ENCODE measurements around the gene NSD2. TPM values are rescaled to one million over a fixed set of nuclear protein-coding genes. Genes with fewer than 3 reads are reported as not detected.

NSD2 gene
- total and polyA plus RNA-seq, 5 donors from 2014 or later = 5.9 to 95.8 (median 7.3) TPM

DNA sequence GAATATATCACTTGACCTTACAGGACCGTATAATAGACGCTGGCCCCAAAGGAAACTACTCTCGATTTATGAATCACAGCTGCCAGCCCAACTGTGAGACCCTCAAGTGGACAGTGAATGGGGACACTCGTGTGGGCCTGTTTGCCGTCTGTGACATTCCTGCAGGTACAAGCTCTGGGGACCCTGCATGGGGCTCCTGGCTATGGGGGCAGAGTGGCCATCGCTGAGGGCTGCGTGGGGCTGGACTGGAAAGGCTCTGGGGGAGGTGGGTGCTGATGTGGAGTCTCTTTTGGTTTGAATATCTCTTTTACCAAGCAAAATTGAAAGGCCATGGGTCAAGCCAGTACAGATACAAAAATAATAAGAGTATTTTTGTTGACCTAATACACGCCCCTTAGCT is 103.6 kb downstream of the NSD2 start:
- Histone ChIP-seq H3K4me1 (ENCODE audit: control insufficient read depth, insufficient read depth, low read length, poor library complexity, severe bottlenecking) (no peaks in the 10 kb centered on the region), H3K27ac (ENCODE audit: insufficient read depth, low read length, poor library complexity, severe bottlenecking) (no peak overlapping the region), H3K9me3 (ENCODE audit: control insufficient read depth in 2 of 2, low read length in 2 of 2) (no peaks in the 10 kb centered on the region), H3K27me3 (ENCODE audit: control insufficient read depth, insufficient read depth, low read length) (no peaks in the 10 kb centered on the region), H3K36me3 (ENCODE audit: control insufficient read depth, insufficient read depth, low read length) (peaks cover 78% of the 10 kb centered on the region), H3K4me3 (ENCODE audit: low read depth, low read length) (no peak overlapping the region)
- ATAC-seq (ENCODE audit: low read depth in 2 of 2) = no peak
- no peak overlapping the region for H3K4me3 Mint-ChIP-seq
- no peak overlapping the region for H3K27ac Mint-ChIP-seq
- H3K36me3 Mint-ChIP-seq = peaks cover 44% of the 10 kb centered on the region
- no peak for DNase-seq
- no peaks in the 10 kb centered on the region for H3K9me3 Mint-ChIP-seq
- no peaks in the 10 kb centered on the region for H3K4me1 Mint-ChIP-seq
- no peaks in the 10 kb centered on the region for H3K27me3 Mint-ChIP-seq

DNA sequence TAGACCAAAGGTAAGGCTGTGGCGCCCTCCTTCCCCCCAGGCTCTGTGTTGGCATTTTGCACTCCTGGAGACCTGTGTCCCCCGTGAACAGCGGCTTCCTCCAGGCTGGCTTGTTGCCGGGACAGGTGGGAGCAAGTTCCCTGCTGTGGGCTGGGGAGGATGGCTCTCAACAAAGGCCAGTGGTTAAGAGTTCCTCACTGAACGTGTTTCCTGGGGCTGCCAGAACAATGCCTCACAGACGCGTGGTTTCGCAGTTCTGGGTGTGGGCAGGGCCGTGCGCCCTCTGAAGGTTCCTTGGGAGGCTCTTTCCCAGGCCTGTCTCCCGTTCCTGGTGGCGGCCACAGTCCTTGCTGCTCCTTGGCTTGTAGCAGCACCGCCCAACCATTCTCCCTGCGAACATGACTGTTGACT is 104.2 kb downstream of the NSD2 start:
- ATAC-seq (ENCODE audit: low read depth in 2 of 2) = no peak

DNA sequence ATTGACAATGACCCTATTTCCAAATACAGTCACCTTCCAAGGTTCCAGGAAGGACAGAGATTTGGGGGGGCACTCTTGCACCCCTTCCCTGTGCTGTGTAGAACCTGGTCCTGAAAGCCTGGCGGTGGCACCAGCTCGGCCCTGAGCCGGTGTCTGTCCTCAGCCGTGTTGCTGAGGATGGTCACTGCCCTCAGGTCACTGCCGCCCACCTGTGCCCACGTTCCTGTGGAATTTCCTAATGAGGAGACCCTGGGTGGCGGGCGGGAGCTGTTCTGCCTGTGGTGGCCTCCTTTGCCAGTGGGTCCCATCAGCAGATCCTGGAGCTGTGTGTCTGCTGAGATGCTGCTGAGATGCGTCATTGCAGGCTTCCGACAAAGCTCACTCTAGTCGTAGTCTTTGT is 104.7 kb downstream of the NSD2 start:
- no peak for DNase-seq
- no peak overlapping the region for H3K27ac Mint-ChIP-seq
- Histone ChIP-seq H3K4me3 (ENCODE audit: low read depth, low read length) (no peak overlapping the region), H3K27ac (ENCODE audit: insufficient read depth, low read length, poor library complexity, severe bottlenecking) (no peak overlapping the region), H3K4me1 (ENCODE audit: control insufficient read depth, insufficient read depth, low read length, poor library complexity, severe bottlenecking) (no peaks in the 10 kb centered on the region), H3K36me3 (ENCODE audit: control insufficient read depth, insufficient read depth, low read length) (peaks cover 79% of the 10 kb centered on the region), H3K9me3 (ENCODE audit: control insufficient read depth in 2 of 2, low read length in 2 of 2) (no peaks in the 10 kb centered on the region), H3K27me3 (ENCODE audit: control insufficient read depth, insufficient read depth, low read length) (no peaks in the 10 kb centered on the region)
- H3K4me3 Mint-ChIP-seq = no peak overlapping the region
- H3K27me3 Mint-ChIP-seq = no peaks in the 10 kb centered on the region
- ATAC-seq (ENCODE audit: low read depth in 2 of 2) = no peak
- H3K36me3 Mint-ChIP-seq = peaks cover 39% of the 10 kb centered on the region
- H3K4me1 Mint-ChIP-seq = no peaks in the 10 kb centered on the region
- H3K9me3 Mint-ChIP-seq = no peaks in the 10 kb centered on the region

More for the DNA sequence above, 104.2 kb downstream of the NSD2 start:
- DNase-seq = no peak
- H3K4me1 Mint-ChIP-seq = no peaks in the 10 kb centered on the region
- Histone ChIP-seq H3K27ac (ENCODE audit: insufficient read depth, low read length, poor library complexity, severe bottlenecking) (no peak overlapping the region), H3K27me3 (ENCODE audit: control insufficient read depth, insufficient read depth, low read length) (no peaks in the 10 kb centered on the region), H3K4me1 (ENCODE audit: control insufficient read depth, insufficient read depth, low read length, poor library complexity, severe bottlenecking) (no peaks in the 10 kb centered on the region), H3K9me3 (ENCODE audit: control insufficient read depth in 2 of 2, low read length in 2 of 2) (no peaks in the 10 kb centered on the region), H3K4me3 (ENCODE audit: low read depth, low read length) (no peak overlapping the region), H3K36me3 (ENCODE audit: control insufficient read depth, insufficient read depth, low read length) (peaks cover 78% of the 10 kb centered on the region)
- no peaks in the 10 kb centered on the region for H3K27me3 Mint-ChIP-seq
- no peak overlapping the region for H3K27ac Mint-ChIP-seq
- peaks cover 39% of the 10 kb centered on the region for H3K36me3 Mint-ChIP-seq
- H3K4me3 Mint-ChIP-seq = no peak overlapping the region
- H3K9me3 Mint-ChIP-seq = no peaks in the 10 kb centered on the region

DNA sequence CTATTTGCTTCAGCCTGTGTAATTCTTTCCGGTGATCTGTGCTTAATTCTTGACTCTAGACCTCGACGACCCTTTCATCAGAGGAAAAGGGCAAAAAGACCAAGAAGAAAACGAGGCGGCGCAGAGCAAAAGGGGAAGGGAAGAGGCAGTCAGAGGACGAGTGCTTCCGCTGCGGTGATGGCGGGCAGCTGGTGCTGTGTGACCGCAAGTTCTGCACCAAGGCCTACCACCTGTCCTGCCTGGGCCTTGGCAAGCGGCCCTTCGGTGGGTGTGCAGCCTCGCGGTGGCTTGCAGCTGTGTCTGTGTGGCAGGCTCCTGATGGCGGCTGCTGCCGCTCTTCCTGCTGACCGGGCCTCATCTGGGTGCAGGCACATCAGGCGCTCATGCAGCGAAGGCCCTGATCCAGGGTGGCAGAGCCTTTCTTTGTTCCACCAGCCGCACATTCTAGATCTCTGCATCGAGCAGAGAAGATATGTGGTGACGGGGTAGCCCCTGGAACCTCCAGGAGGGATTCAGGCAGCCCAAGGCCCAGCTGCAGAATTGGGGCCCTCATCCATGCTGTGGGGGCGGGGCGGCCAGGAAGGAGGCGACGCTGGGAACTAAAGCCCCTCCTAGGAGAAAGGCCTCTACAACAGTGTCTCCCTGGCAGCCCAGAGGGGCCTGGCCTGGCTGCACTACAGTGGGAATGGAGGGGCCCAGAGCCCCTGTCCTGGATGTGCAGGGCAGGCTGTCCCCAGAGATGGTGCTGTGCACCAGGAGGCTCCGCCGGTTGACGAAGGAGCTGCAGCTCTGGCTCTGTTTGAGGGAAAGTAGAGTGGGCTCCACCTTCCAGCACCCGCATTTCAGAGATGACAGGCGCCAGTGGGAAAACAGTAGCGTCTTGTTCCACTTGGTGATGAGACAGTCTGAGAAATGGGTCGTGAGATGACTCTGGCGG is 105.5 kb downstream of the NSD2 start:
- no peaks in the 10 kb centered on the region for H3K27me3 ChIP-seq (ENCODE audit: control insufficient read depth, insufficient read depth, low read length)
- H3K4me1 ChIP-seq (ENCODE audit: control insufficient read depth, insufficient read depth, low read length, poor library complexity, severe bottlenecking) = no peaks in the 10 kb centered on the region
- Mint-ChIP-seq H3K4me3 (no peak overlapping the region), H3K36me3 (peaks cover 38% of the 10 kb centered on the region), H3K27ac (no peak overlapping the region), H3K9me3 (no peaks in the 10 kb centered on the region), H3K4me1 (no peaks in the 10 kb centered on the region), H3K27me3 (no peaks in the 10 kb centered on the region)
- H3K9me3 ChIP-seq (ENCODE audit: control insufficient read depth in 2 of 2, low read length in 2 of 2) = no peaks in the 10 kb centered on the region
- ATAC-seq (ENCODE audit: low read depth in 2 of 2) (no peak), DNase-seq (no peak)
- no peak overlapping the region for H3K27ac ChIP-seq (ENCODE audit: insufficient read depth, low read length, poor library complexity, severe bottlenecking)
- H3K36me3 ChIP-seq (ENCODE audit: control insufficient read depth, insufficient read depth, low read length) = peaks cover 84% of the 10 kb centered on the region
- no peak overlapping the region for H3K4me3 ChIP-seq (ENCODE audit: low read depth, low read length)

DNA sequence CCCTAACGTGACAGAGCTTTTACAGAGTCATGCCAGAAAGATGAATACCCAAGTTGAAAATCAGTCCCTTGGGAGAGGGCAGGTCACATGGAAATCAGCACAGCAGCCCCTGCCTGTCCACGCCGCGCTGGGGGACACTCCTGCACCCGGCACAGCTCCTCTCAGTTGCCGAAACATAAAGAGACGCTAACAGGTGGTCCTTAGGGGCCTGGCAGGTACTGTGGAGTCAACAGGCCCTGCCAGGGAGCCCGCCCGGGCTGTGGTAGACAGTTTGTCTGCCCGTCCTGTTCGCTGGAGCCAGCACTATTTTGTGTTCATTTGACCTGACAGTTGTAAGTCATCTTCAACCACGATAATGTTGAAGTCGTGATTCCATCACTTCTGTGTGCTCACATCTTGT is 107.0 kb downstream of the NSD2 start:
- peaks cover 39% of the 10 kb centered on the region for H3K36me3 Mint-ChIP-seq
- no peak for DNase-seq
- peak overlapping the region in 1 of 3 donors; percentile 49 for H3K27ac Mint-ChIP-seq
- Histone ChIP-seq H3K4me1 (ENCODE audit: control insufficient read depth, insufficient read depth, low read length, poor library complexity, severe bottlenecking) (no peaks in the 10 kb centered on the region), H3K36me3 (ENCODE audit: control insufficient read depth, insufficient read depth, low read length) (peaks cover 89% of the 10 kb centered on the region), H3K9me3 (ENCODE audit: control insufficient read depth in 2 of 2, low read length in 2 of 2) (no peaks in the 10 kb centered on the region), H3K27me3 (ENCODE audit: control insufficient read depth, insufficient read depth, low read length) (no peaks in the 10 kb centered on the region), H3K4me3 (ENCODE audit: low read depth, low read length) (no peak overlapping the region), H3K27ac (ENCODE audit: insufficient read depth, low read length, poor library complexity, severe bottlenecking) (no peak overlapping the region)
- H3K4me1 Mint-ChIP-seq = no peaks in the 10 kb centered on the region
- H3K27me3 Mint-ChIP-seq = no peaks in the 10 kb centered on the region
- no peak for ATAC-seq (ENCODE audit: low read depth in 2 of 2)
- H3K4me3 Mint-ChIP-seq = no peak overlapping the region
- H3K9me3 Mint-ChIP-seq = no peaks in the 10 kb centered on the region

DNA sequence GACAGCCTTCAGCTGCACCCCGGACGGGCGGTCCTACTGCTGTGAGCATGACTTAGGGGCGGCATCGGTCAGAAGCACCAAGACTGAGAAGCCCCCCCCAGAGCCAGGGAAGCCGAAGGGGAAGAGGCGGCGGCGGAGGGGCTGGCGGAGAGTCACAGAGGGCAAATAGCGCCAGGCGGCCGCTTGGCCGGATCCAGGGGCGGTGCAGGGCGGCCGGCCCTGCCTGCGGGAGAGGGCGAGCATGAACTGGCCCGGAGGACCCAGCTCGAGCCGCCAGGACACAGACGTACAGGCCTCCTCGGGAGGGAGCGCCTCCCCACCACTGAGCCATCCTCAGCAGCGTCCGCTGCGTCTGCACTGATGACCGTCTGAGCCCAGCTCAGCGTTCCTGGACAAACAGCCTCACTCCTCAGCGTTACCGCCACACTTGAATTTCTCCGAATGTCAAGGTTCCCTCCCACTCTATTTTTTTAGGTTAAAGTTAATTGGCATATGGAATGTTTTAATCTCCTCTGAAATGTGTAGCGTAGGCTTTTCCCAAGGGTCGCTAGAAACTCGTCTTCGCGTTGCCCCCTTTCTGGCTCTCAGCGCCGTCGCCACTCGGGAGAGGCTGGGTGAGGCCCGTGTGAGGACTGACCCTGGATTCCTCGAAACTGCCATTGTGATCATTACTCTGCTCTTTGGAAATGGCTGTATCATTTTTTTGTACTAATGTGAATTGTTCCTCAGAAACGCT is 107.7 kb downstream of the NSD2 start:
- Histone ChIP-seq H3K4me1 (ENCODE audit: control insufficient read depth, insufficient read depth, low read length, poor library complexity, severe bottlenecking) (no peaks in the 10 kb centered on the region), H3K9me3 (ENCODE audit: control insufficient read depth in 2 of 2, low read length in 2 of 2) (no peaks in the 10 kb centered on the region), H3K4me3 (ENCODE audit: low read depth, low read length) (no peak overlapping the region), H3K36me3 (ENCODE audit: control insufficient read depth, insufficient read depth, low read length) (peaks cover 89% of the 10 kb centered on the region), H3K27me3 (ENCODE audit: control insufficient read depth, insufficient read depth, low read length) (no peaks in the 10 kb centered on the region), H3K27ac (ENCODE audit: insufficient read depth, low read length, poor library complexity, severe bottlenecking) (no peak overlapping the region)
- no peak overlapping the region for H3K4me3 Mint-ChIP-seq
- no peaks in the 10 kb centered on the region for H3K4me1 Mint-ChIP-seq
- ATAC-seq (ENCODE audit: low read depth in 2 of 2) (no peak), DNase-seq (no peak)
- H3K36me3 Mint-ChIP-seq = peaks cover 38% of the 10 kb centered on the region
- H3K27ac Mint-ChIP-seq = no peak overlapping the region
- no peaks in the 10 kb centered on the region for H3K27me3 Mint-ChIP-seq
- no peaks in the 10 kb centered on the region for H3K9me3 Mint-ChIP-seq

DNA sequence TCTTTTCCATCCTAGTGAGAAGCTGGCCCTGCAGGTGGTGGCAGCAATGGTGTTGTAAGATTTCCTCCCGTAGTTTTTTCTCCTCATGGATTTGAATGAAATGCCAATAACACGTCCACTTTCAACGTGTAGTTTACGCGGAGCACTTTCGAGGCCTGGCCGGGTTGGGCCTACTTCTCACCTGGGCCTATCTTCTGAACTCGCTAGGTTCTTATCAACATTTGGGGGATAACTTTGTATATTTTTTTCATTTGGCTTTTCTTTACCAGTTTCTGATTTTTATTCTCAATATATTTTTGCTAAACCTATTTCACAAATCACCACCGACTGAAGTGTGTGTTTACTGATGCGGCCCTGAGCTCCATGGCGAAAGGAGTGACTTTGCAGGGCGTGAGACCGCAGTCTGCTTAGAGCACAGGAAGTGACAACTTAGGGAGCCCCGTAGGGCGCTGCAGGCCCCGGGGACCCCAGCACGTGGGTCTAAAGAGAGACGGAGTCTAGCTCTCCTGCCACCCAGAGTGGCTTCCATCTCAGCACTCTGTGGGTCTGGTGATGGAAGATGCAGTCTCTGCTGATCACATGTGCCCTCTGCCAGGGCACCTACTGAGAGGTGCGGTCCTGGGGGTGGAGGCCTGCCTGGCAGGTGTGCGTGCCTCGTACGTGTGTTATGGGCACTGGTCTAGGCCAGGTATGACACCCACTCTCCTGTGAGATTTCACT is 108.4 kb downstream of the NSD2 start:
- Histone ChIP-seq H3K27me3 (ENCODE audit: control insufficient read depth, insufficient read depth, low read length) (no peaks in the 10 kb centered on the region), H3K9me3 (ENCODE audit: control insufficient read depth in 2 of 2, low read length in 2 of 2) (no peaks in the 10 kb centered on the region), H3K4me3 (ENCODE audit: low read depth, low read length) (no peak overlapping the region), H3K36me3 (ENCODE audit: control insufficient read depth, insufficient read depth, low read length) (peaks cover 92% of the 10 kb centered on the region), H3K4me1 (ENCODE audit: control insufficient read depth, insufficient read depth, low read length, poor library complexity, severe bottlenecking) (no peaks in the 10 kb centered on the region), H3K27ac (ENCODE audit: insufficient read depth, low read length, poor library complexity, severe bottlenecking) (no peak overlapping the region)
- Mint-ChIP-seq H3K4me3 (no peak overlapping the region), H3K36me3 (peaks cover 36% of the 10 kb centered on the region), H3K27ac (peak overlapping the region in 1 of 3 donors; percentile 2), H3K27me3 (no peaks in the 10 kb centered on the region), H3K9me3 (no peaks in the 10 kb centered on the region), H3K4me1 (no peaks in the 10 kb centered on the region)
- no peak for DNase-seq
- ATAC-seq (ENCODE audit: low read depth in 2 of 2) = no peak

Data from CD4-positive, CD25-positive, alpha-beta regulatory T cell (primary cell).